HG03196 (cell line): ENCODE data around the gene SNAP47.

Experiments
- ATAC-seq: cut with Tn5 transposase; IDR thresholded peaks from one replicate; pipeline ENCODE4 v1.9.1; 2021; ENCODE audit not compliant: unreplicated experiment

SNAP47 gene

DNA sequence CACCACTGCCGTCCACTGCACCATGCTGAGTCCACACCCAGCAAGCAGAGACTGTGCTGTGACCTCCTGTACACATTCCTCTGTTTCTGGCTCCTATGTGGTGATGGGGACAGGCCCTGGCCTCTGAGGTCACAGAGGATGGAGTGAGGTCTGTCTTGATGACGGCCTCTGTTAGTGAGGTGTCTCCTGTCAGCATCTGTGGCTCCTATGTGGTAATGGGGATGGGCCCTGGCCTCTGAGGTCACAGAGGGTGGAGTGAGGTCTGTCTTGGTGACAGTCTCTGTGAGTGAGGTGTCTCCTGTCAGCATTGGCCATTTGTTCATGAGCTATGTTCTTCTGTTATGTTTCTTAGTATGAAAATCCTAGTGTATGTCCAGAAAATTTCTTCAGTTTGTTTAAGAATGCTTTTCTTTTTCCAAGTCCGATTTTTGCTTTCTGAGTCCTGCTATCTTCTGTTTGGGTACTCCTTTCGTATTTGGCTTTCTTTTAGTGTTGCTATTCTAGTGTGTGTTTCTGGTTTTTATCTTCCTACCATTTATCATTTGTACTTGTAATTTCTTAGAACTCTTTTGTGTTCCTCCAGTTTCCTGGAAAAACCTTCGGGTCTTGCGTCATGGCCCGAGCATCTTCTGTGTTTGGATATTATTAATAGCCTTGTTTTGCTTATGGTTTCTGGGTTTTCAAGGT, 13.4 kb downstream of the SNAP47 start:
- no peak for ATAC-seq

- ATAC-seq: no peak
Measured at GRCh38 chr1:227749225-227749624, 14.0 kb downstream of the SNAP47 start.

- no peak for ATAC-seq
Measured at GRCh38 chr1:227749916-227750710, 14.9 kb downstream of the SNAP47 start.

DNA sequence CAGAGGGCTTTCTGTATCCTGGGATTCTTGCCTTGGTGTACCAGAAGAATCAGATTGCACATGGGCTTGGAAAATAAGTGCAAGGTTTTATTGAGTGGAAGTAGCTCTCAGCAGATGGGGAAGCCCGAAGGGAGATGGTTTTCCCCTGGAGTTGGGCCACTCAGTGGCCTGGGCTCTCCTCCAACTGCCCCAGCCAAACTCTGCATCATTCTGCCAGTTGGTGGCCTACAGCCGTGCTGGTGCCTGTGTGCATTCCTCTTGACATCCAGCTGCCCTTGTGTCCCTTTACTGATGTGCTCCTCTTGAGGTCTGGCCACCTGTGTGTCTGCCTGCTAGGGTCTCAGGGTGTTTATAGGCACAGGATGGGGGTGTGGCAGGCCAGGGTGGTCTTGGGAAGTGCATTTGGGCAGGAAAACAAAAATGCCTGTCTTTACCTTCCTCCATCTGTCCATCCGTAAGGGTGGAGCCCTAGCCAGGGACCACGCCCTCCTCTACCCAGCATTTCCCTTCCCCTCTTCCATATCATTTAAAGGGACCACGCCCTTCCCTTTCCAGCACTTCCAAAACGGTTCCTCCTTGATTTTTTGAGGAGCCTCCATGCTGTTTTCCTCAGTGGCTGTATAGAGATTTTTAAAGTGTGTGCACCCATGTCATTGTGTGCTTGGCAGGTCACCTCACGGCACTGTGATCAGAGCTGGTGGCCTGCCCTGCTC, 18.9 kb downstream of the SNAP47 start:
- no peak for ATAC-seq

DNA sequence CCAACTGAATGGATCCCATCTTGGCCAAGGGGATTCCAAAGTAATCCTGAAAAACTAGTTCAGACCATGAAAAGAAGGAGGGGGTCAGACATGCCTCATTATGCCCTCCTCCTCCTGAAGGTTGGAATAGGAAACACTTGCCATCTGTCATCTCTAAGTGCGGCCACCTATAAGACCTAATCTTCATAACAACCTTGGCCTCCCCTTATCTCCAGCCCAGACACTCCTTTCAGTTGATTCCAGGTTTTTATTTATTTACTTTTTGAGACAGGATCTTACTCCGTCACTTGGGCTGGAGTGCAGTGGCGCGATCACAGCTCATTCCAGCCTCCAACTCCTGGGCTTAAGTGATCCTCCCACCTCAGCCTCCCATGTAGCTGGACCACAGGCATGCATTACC, 19.7 kb downstream of the SNAP47 start:
- no peak for ATAC-seq

DNA sequence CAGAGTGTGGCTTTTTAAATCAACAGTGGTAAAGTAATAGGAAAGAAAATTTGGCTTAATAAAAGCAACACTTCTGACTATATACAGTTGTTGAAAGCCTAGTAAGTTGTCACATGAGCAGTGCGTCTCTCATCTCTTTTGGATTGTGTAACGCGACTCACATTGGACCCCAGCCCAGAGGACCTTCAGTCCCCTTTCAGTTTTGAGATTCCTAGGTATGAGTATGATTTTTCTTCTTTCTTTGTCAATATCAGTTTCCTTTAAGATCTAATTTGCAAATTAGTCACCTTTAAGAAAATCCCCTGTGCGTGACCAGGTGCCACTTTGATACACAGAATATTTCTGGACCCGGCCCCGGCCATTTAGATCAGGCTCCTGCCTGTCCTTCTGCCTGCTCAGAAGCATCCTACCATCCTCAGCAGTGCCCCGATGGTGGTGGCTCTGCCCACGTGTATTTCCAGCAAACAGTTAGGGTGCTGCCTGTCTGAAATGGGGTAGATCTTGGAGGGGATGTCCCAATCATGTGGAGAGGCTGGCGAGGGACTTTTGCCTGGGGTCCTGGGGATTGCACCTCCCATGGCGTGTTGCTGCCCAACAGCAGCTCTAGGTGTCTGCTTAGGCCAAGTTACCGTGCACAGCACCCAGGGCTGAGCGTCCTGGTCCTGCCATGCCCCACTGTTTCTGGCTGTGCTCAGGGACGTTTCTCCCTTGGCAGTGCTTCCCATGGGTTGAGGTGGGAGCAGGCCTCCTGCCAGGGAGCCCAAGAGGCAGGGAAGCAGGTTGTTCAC, 21.1 kb downstream of the SNAP47 start:
- no peak for ATAC-seq

DNA sequence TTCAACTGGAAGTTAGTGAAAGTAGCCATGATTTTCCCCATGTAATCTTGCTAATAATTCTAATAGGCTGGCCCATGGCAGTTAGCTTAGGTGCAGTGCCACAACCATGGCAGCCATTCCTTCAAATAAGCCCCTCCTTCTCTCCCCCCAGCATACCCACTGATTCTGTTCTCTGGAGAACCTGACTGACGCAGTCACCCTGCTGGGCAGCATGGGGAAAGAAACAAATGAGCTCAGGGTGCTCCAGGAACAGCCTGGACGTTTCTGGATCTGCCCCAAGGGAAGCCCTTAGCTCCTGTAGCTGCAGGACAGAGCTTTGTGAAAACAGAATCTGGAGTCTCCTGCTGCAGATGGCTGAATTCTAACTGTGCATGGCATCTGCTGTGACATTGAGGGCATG, 22.5 kb downstream of the SNAP47 start:
- no peak for ATAC-seq

DNA sequence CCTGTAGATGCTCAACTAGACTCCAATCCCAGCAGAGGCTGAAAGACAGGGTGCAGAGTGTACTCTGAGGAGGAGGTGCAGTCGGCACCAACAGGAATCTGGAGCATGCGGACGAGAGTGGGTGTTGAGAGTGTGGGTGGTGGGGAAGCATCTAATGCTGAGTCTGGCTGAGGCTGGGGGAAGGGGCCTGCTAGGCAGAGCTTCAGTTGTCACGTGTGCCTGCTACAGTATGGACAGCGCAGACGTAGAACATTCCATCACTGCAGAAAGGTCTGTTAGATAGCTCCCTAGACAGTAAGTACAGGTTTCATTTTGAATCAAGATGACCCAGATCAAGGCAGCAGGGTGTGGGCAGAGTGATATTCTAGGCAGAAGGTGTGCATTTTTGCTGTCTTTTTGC, 23.1 kb downstream of the SNAP47 start:
- no peak for ATAC-seq

DNA sequence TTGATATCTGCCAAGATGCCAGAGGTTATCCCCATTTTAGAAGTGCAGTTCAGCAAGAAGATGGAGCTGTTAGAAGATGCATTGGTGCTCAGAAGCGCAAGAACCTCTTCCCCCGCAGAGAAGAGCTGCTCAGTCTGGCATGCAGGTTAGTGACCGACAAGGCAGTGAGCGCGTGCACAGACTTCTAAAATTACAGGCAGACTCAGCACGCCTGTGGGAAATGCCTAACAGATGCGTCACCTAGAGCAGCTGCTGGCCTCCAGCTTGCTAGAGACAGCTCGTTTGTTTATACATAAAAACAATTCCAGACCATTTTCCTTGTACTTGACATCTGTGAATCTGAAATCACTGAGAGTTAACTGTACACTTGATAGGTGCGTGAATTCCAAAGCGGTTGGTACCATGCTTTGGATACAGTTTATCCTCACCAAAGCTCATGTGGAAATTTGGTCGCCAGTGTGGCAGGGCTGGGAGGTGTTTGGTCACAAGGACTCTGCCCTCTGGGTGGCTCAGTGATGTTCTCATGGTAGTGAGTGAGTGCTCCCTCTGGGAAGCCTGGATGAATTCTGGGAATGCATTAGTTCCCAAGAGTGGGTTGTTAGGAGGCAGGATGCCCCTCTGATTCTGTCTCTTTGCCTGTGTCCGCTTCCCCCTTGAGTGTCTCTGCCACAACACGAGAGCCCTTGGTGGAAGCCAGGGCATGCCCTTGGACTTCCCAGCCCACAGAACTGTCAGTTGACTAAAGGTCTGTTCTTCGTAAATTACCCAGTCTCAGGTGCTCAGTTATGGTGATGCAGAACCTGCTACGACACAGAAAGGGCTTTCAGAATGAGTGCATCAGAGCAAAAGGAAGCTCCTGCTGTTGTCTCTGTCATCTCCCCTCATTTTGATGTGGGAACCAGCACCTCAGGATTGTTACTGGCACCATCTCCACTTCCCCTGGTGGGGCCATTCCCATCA, 24.4 kb downstream of the SNAP47 start:
- no peak for ATAC-seq

- ATAC-seq: no peak
Measured at GRCh38 chr1:227760377-227760776, 25.1 kb downstream of the SNAP47 start.

- ATAC-seq: no peak
Measured at GRCh38 chr1:227761621-227762230, 26.5 kb downstream of the SNAP47 start.

DNA sequence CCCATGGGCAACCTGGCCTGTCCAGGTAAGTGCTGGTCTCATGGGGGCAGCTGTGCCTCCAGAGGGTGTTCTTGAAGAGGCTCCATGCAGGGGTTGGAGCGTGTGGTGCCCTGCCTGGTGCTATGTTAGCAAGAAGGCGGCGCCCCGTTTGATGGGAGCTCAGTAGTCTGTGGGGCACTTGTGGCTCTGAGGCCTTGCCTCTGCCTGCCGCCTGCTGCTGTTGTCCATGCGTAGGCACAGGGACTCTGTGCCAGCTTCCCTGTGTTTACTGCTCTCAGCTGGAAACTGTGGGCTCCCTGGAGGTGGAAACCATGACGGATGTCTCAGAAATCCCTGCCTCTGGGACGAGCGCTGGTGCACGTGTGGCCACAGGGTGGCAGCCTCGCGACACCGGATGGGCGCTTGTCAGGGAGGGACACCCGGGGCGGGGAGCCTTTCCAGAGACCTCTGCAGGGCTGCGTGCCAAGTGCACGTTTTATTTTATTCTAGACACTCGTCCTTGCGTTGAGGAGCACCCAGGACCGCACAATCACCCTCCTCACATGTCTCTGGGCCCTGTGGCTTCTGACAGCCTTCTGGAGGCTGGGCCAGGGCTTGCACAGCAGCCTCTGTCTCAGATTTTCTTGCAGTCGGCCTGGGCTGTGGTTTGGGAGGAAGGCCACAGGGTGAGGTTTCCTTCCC, 27.1 kb downstream of the SNAP47 start:
- ATAC-seq: peak; percentile 76

- no peak for ATAC-seq
Measured at GRCh38 chr1:227763246-227764018, 28.2 kb downstream of the SNAP47 start.

- no peak for ATAC-seq
Measured at GRCh38 chr1:227764019-227764391, 28.8 kb downstream of the SNAP47 start.

DNA sequence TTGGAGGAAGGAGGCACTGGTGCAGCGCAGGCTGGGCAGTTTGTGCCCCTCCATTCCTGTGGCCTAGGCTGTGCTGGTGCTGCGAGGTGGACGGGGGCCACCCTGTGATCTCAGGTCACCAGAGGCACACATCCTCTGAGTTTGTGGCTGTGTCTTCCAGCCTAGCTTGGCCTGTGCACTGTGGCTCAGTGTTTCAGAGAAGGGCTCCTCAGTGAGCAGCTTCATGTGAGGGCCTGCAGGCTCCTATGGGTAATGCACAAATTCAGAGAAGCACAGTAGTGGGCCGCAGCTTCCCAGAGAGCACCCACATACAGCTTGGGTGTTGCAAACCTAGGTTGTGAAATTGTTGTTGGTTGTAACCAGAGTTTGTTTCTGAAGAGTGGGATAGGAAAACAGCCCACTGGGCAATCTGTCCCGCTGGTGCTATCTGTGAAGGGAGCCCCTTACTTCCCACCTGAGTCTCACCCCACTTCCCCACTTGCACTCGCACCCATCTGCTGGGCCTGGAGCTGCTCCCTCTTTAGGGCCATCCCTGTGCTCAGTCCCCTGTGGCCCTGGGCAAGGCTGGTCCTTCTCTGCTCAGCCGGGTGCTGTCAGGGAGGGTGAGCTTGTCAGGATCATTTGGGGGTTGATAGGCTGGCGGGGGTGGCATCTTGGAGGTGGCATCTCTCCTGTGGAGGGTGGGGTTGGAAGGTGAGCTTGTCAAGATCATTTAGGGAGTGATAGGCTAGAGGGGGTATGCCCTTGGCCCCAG, 30.2 kb downstream of the SNAP47 start:
- no peak for ATAC-seq

- ATAC-seq: no peak
Measured at GRCh38 chr1:227766015-227766634, 30.9 kb downstream of the SNAP47 start.

- no peak for ATAC-seq
Measured at GRCh38 chr1:227766653-227767277, 31.5 kb downstream of the SNAP47 start.
